ENCODE measurements around the gene CUL4B.

GRCh38 chrX:120564925-120565324, 4.2 kb upstream of the CUL4B start:
- no peak for TF ChIP-seq CTCF (IDR thresholded peaks at IDR 0.05)
- TF ChIP-seq ZFX (IDR thresholded peaks at IDR 0.05; ENCODE audit: borderline replicate concordance) = no peak

All from 22Rv1 (cell line).